ENCODE results near the gene CDX2. TPM values are rescaled to one million over a fixed set of nuclear protein-coding genes. Genes with fewer than 3 reads are reported as not detected.

CDX2 gene
- total and polyA plus RNA-seq, 9 of the 15 experiments (the other 6 are each of a cell fraction or from before 2014, with no cell fraction given): 0.04 TPM; not detected in 8

DNA sequence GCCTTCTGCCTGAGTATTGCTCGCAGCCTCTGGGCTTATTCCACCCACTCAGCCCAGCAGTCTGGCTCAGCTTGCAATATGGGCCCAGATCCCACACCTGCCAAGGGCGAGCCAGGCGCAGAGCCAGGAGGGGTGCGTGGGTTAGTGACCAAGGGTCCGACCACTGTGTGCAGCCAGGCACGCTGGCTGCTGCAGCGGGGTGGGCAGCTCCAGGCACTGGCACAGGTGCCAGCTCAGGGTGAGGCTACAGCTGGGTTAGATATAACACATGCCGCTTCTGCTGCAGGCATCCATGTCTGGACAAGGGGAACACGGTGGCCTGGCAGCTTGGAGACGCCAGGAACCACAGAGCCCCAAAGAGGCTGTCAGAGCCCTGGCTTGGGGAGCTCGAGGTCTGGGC lies 31.9 kb upstream of the CDX2 start:
- Histone ChIP-seq H4K20me1 (replicated peaks; ENCODE audit: control insufficient read depth, insufficient read depth, low read length) (no peaks in the 10 kb centered on the region), H2AFZ (ENCODE audit: low read depth, low read length) (no peak overlapping the region), H3K9me3 (replicated peaks; ENCODE audit: control insufficient read depth, insufficient read depth, low read depth, low read length) (no peaks in the 10 kb centered on the region), H3K27ac (ENCODE audit: extremely low read depth, low read depth, low read length) (no peak overlapping the region), H3K36me3 (ENCODE audit: control insufficient read depth, insufficient read depth, low read length) (no peaks in the 10 kb centered on the region), H3K9me1 (ENCODE audit: control insufficient read depth, insufficient read depth, low read length) (no peaks in the 10 kb centered on the region), H3K79me2 (ENCODE audit: control insufficient read depth, insufficient read depth, low read length) (no peaks in the 10 kb centered on the region), H3K4me2 (ENCODE audit: insufficient read depth, low read length) (no peak overlapping the region), H3K9ac (ENCODE audit: insufficient read depth in 1 of 2, low read depth in 2 of 2, low read length in 2 of 2) (no peak overlapping the region), H3K27me3 (ENCODE audit: control insufficient read depth in 2 of 2, insufficient read depth in 2 of 2, low read length in 2 of 2) (peaks cover 0 to 8% of the 10 kb centered on the region in 2 experiments; a peak in 1 of 5 replicates), H3K4me3 (no peak overlapping the region), H3K4me1 (replicated peaks in 1 of 2; ENCODE audit: control insufficient read depth in 2 of 2, insufficient read depth in 2 of 2, low read length in 2 of 2) (peaks cover 0 to 4% of the 10 kb centered on the region in 2 experiments; a peak in 1 of 5 replicates)
- FAIRE-seq (no peak), ATAC-seq (no peak), DNase-seq (ENCODE audit: extremely low read depth in 1 of 4, low spot score in 3 of 4) (no peak)
- TF ChIP-seq, protein P1, sequence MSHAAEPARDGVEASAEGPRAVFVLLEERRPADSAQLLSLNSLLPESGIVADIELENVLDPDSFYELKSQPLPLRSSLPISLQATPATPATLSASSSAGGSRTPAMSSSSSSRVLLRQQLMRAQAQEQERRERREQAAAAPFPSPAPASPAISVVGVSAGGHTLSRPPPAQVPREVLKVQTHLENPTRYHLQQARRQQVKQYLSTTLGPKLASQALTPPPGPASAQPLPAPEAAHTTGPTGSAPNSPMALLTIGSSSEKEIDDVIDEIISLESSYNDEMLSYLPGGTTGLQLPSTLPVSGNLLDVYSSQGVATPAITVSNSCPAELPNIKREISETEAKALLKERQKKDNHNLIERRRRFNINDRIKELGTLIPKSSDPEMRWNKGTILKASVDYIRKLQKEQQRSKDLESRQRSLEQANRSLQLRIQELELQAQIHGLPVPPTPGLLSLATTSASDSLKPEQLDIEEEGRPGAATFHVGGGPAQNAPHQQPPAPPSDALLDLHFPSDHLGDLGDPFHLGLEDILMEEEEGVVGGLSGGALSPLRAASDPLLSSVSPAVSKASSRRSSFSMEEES (CRISPR knock-in tag; IDR thresholded peaks at IDR 0.05): no peak
- TF ChIP-seq TAF9B (IDR thresholded peaks at IDR 0.05; ENCODE audit: partially characterized antibody) (no peak), ZNF121 (CRISPR knock-in tag; conservative IDR thresholded peaks at IDR 0.05) (no peak), ZNF165 (CRISPR knock-in tag; IDR thresholded peaks at IDR 0.05; ENCODE audit: borderline replicate concordance) (no peak), TAF15 (IDR thresholded peaks at IDR 0.05; ENCODE audit: low read depth, low read length) (no peak), MAFG (tag; conservative IDR thresholded peaks at IDR 0.05) (no peak), SUPT5H (IDR thresholded peaks at IDR 0.05) (no peak), ZNF146 (CRISPR knock-in tag; IDR thresholded peaks at IDR 0.05; ENCODE audit: unreplicated experiment) (no peak)
- TF ChIP-seq, protein P2, sequence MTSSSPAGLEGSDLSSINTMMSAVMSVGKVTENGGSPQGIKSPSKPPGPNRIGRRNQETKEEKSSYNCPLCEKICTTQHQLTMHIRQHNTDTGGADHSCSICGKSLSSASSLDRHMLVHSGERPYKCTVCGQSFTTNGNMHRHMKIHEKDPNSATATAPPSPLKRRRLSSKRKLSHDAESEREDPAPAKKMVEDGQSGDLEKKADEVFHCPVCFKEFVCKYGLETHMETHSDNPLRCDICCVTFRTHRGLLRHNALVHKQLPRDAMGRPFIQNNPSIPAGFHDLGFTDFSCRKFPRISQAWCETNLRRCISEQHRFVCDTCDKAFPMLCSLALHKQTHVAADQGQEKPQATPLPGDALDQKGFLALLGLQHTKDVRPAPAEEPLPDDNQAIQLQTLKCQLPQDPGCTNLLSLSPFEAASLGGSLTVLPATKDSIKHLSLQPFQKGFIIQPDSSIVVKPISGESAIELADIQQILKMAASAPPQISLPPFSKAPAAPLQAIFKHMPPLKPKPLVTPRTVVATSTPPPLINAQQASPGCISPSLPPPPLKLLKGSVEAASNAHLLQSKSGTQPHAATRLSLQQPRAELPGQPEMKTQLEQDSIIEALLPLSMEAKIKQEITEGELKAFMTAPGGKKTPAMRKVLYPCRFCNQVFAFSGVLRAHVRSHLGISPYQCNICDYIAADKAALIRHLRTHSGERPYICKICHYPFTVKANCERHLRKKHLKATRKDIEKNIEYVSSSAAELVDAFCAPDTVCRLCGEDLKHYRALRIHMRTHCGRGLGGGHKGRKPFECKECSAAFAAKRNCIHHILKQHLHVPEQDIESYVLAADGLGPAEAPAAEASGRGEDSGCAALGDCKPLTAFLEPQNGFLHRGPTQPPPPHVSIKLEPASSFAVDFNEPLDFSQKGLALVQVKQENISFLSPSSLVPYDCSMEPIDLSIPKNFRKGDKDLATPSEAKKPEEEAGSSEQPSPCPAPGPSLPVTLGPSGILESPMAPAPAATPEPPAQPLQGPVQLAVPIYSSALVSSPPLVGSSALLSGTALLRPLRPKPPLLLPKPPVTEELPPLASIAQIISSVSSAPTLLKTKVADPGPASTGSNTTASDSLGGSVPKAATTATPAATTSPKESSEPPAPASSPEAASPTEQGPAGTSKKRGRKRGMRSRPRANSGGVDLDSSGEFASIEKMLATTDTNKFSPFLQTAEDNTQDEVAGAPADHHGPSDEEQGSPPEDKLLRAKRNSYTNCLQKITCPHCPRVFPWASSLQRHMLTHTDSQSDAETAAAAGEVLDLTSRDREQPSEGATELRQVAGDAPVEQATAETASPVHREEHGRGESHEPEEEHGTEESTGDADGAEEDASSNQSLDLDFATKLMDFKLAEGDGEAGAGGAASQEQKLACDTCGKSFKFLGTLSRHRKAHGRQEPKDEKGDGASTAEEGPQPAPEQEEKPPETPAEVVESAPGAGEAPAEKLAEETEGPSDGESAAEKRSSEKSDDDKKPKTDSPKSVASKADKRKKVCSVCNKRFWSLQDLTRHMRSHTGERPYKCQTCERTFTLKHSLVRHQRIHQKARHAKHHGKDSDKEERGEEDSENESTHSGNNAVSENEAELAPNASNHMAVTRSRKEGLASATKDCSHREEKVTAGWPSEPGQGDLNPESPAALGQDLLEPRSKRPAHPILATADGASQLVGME (CRISPR knock-in tag; IDR thresholded peaks at IDR 0.05): no peak
- TF ChIP-seq, protein P3, sequence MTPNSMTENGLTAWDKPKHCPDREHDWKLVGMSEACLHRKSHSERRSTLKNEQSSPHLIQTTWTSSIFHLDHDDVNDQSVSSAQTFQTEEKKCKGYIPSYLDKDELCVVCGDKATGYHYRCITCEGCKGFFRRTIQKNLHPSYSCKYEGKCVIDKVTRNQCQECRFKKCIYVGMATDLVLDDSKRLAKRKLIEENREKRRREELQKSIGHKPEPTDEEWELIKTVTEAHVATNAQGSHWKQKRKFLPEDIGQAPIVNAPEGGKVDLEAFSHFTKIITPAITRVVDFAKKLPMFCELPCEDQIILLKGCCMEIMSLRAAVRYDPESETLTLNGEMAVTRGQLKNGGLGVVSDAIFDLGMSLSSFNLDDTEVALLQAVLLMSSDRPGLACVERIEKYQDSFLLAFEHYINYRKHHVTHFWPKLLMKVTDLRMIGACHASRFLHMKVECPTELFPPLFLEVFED (CRISPR knock-in tag; conservative IDR thresholded peaks at IDR 0.05): no peak
- TF ChIP-seq, protein P4, sequence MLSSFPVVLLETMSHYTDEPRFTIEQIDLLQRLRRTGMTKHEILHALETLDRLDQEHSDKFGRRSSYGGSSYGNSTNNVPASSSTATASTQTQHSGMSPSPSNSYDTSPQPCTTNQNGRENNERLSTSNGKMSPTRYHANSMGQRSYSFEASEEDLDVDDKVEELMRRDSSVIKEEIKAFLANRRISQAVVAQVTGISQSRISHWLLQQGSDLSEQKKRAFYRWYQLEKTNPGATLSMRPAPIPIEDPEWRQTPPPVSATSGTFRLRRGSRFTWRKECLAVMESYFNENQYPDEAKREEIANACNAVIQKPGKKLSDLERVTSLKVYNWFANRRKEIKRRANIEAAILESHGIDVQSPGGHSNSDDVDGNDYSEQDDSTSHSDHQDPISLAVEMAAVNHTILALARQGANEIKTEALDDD (IDR thresholded peaks at IDR 0.05): no peak
- in situ Hi-C loops (cut with MboI) (no loop called here), intact Hi-C loops (cut with micrococcal nuclease) (no loop called here)
- CTCF ChIA-PET (ENCODE audit: low intra/inter-chr PET ratio): no interaction called here
- no TSS peak for BruUV-seq (replicated peaks)
- WGBS (ENCODE audit: insufficient coverage, low coverage, missing lambda C conversion rate): 10% methylated on average over 10 of the region's 11 CpGs
- POLR2A ChIA-PET: interaction anchor here (0.7 kb wide), 1 partner anchor 651 kb away, joined by 3 read pairs; no protein-coding TSS in a partner anchor

Data from K562 (cell line).